ENCODE results near the gene MLYCD. TPM values are rescaled to one million over a fixed set of nuclear protein-coding genes. Genes with fewer than 3 reads are reported as not detected.

The MLYCD gene
- total and polyA plus RNA-seq, 2 experiments from 2014 or later: 3.2 to 7.2 TPM

DNA sequence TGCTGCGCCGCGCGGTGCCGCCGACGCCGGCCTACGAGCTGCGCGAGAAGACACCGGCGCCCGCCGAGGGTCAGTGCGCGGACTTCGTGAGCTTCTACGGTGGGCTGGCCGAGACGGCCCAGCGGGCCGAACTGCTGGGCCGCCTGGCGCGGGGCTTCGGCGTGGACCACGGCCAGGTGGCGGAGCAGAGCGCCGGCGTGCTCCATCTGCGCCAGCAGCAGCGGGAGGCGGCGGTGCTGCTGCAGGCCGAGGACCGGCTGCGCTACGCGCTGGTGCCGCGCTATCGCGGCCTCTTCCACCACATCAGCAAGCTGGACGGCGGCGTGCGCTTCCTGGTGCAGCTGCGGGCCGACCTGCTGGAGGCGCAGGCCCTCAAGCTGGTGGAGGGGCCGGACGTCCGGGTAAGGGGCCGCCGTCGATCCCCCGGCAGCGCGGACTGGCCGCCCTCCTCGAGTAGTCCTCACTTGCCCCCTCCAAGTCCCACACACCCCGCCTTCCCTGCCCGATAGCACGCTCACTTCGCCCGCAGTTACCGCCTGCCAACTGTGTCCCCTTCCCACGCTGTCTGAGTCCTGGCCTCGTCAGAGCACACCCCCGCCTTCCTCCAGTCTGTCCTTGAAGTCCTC lies 470 bp downstream of the MLYCD start (continued):
- TF ChIP-seq ZNF462 (CRISPR knock-in tag; IDR thresholded peaks at IDR 0.05) (no peak), POLR2AphosphoS5 (IDR thresholded peaks at IDR 0.05; ENCODE audit: low read depth) (no peak)

GRCh38 chr16:83899978-83900377 lies 1.1 kb downstream of the MLYCD start:
- Histone ChIP-seq H3K4me2 (peak overlapping the region; percentile 99), H3K27me3 (ENCODE audit: insufficient read depth) (peaks cover 4% of the 10 kb centered on the region; the same call in 1 of the 2 replicates), H3K4me1 (ENCODE audit: insufficient read depth) (peaks cover 14% of the 10 kb centered on the region), H3K36me3 (ENCODE audit: insufficient read depth) (no peaks in the 10 kb centered on the region), H3K79me2 (replicated peaks; ENCODE audit: insufficient read depth) (peaks cover 23% of the 10 kb centered on the region), H3F3A (replicated peaks; ENCODE audit: low read depth) (peaks cover 11% of the 10 kb centered on the region; the same call in 1 of the 2 replicates), H3K4me3 (peak overlapping the region; percentile 71), H3K27ac (ENCODE audit: low read depth) (no peak overlapping the region), H3K9me2 (ENCODE audit: insufficient read depth) (no peaks in the 10 kb centered on the region), H4K20me1 (replicated peaks; ENCODE audit: insufficient read depth) (peaks cover 17% of the 10 kb centered on the region), H2AFZ (peak overlapping the region; percentile 63; the same call in 1 of the 2 replicates)
- no peak for TF ChIP-seq JUNB (IDR thresholded peaks at IDR 0.05; ENCODE audit: unreplicated experiment)
- Mint-ChIP-seq H3K4me3 (peak overlapping the region; percentile 94), H3K27ac (no peak overlapping the region; the same call in 1 of the 2 replicates), H3K4me1 (peaks cover 11% of the 10 kb centered on the region), H3K27me3 (ENCODE audit: insufficient read depth, low read depth, poor library complexity) (peaks cover 5% of the 10 kb centered on the region), H3K9me3 (no peaks in the 10 kb centered on the region; the same call in 2 of the 3 replicates), H3K36me3 (ENCODE audit: low read depth) (no peaks in the 10 kb centered on the region; the same call in 2 of the 3 replicates)
- DNase-seq (ENCODE audit: low spot score): no peak
- no peak for ATAC-seq

Measured in GM23338 (cell line).